B cell (primary cell): ENCODE results near the gene LBX2. TPM values are rescaled to one million over a fixed set of nuclear protein-coding genes. Genes with fewer than 3 reads are reported as not detected.

Experiments
- ATAC-seq: fragments of 200-7000 bp; cut with Tn5 transposase; one replicate; pipeline ENCODE4 v1.10.0; 2021; ENCODE audit warnings: low read depth, mild to moderate bottlenecking, moderate number of reproducible peaks, moderate library complexity
- CTCF ChIA-PET: fragments of 350-600 bp; sonication (Branson Sonifier 250); formaldehyde crosslinking; loops from one replicate; lab custom pipeline; 2021; ENCODE audit warnings: antibody characterized with exemption, inconsistent platforms; lab: Charles Lee
- POLR2A ChIA-PET: fragments of 350-600 bp; sonication (Branson Sonifier 250); formaldehyde crosslinking; loops from one replicate; lab custom pipeline; 2021; ENCODE audit warnings: antibody characterized with exemption; lab: Charles Lee
- DNase-seq: peaks from one replicate; pipeline ENCODE4 v3.0.0; 2013
- H2AFZ ChIP-seq: 2 replicates; pipeline ENCODE4 v1.6.1; 2012; ENCODE audit warnings: mild to moderate bottlenecking, low read depth, low read length; ENCODE audit not compliant: insufficient read depth, poor library complexity, severe bottlenecking
- H3K27ac ChIP-seq, 2 donors: 1 replicate in 1 of 2; 2 replicates in 1 of 2; pipeline ENCODE4 v1.5.1; 2012 to 2013; ENCODE audit warnings: low read length in 2 of 2, mild to moderate bottlenecking in 2 of 2, moderate library complexity in 1 of 2
- H3K27me3 ChIP-seq, 4 experiments: fragments of 200-600 bp in 1 of 4; sonication (generic) in 1 of 4; replicated peaks in 1 of 4; 1 replicate in 2 of 4; 2 replicates in 2 of 4; pipeline versions ENCODE4 v1.6.1 to v1.7.0; 2013 to 2016; ENCODE audit warnings: low read length in 3 of 4, mild to moderate bottlenecking in 2 of 4, mixed read lengths in 1 of 4, moderate library complexity in 1 of 4; ENCODE audit not compliant: insufficient read depth in 4 of 4, control insufficient read depth in 3 of 4; ENCODE audit errors: control extremely low read depth in 1 of 4
- H3K36me3 ChIP-seq, 2 experiments: replicated peaks in 1 of 2; 1 replicate in 1 of 2; 2 replicates in 1 of 2; pipeline versions ENCODE4 v1.6.1 to v1.7.1; 2013; ENCODE audit warnings: low read length in 1 of 2; ENCODE audit not compliant: insufficient read depth in 2 of 2, control insufficient read depth in 1 of 2; ENCODE audit errors: control extremely low read depth in 1 of 2, extremely low read depth in 1 of 2
- H3K4me1 ChIP-seq, 2 donors: fragments of 200-600 bp in 1 of 2; sonication (generic) in 1 of 2; 1 replicate in 1 of 2; 2 replicates in 1 of 2; pipeline versions ENCODE4 v1.5.1 to v1.6.1; 2013 to 2017; ENCODE audit warnings: low read length in 2 of 2; ENCODE audit not compliant: control insufficient read depth in 2 of 2, insufficient read depth in 2 of 2
- H3K4me2 ChIP-seq: replicated peaks from 2 replicates; pipeline ENCODE3; 2012; ENCODE audit warnings: mild to moderate bottlenecking, low read depth, low read length; ENCODE audit not compliant: poor library complexity, severe bottlenecking
- H3K4me3 ChIP-seq, 5 experiments: fragments of 200-600 bp in 1 of 5; sonication (generic) in 1 of 5; 1 replicate in 3 of 5; 2 replicates in 2 of 5; pipeline versions ENCODE4 v1.5.1 to v1.7.0; 2011 to 2016; ENCODE audit warnings: low read length in 4 of 5, mild to moderate bottlenecking in 4 of 5, low read depth in 2 of 5, control low read depth in 1 of 5, moderate library complexity in 1 of 5; ENCODE audit not compliant: insufficient read depth in 1 of 5; ENCODE audit errors: control extremely low read depth in 1 of 5, extremely low read depth in 1 of 5
- H3K79me2 ChIP-seq: fragments of 200-600 bp; sonication (generic); one replicate; pipeline ENCODE4 v1.6.0; 2016; ENCODE audit warnings: low read length; ENCODE audit not compliant: control insufficient read depth, insufficient read depth
- H3K9ac ChIP-seq: fragments of 200-600 bp; sonication (generic); 2 replicates; pipeline ENCODE4 v1.6.1; 2017; ENCODE audit warnings: mild to moderate bottlenecking, low read length, moderate library complexity
- H3K9me3 ChIP-seq, 3 donors: one replicate each; pipeline versions ENCODE4 v1.6.1 to v1.7.1; 2013; ENCODE audit warnings: low read length in 2 of 3; ENCODE audit not compliant: control insufficient read depth in 2 of 3, insufficient read depth in 1 of 3; ENCODE audit errors: control extremely low read depth in 1 of 3
- H4K20me1 ChIP-seq: 2 replicates; pipeline ENCODE4 v1.6.0; 2012; ENCODE audit warnings: mild to moderate bottlenecking, low read length; ENCODE audit not compliant: insufficient read depth, control insufficient read depth, poor library complexity, severe bottlenecking
- H3K27ac Mint-ChIP-seq: one replicate; pipeline ENCODE4 v1.8.0; 2021; ENCODE audit warnings: mixed read lengths
- H3K27me3 Mint-ChIP-seq: one replicate; pipeline ENCODE4 v1.8.0; 2021; ENCODE audit warnings: mixed read lengths
- H3K4me1 Mint-ChIP-seq: one replicate; pipeline ENCODE4 v1.8.0; 2021; ENCODE audit warnings: mixed read lengths
- H3K4me3 Mint-ChIP-seq: one replicate; pipeline ENCODE4 v1.8.0; 2021; ENCODE audit warnings: mixed read lengths
- H3K9me3 Mint-ChIP-seq: one replicate; pipeline ENCODE4 v1.8.0; 2022; ENCODE audit warnings: mixed read lengths; ENCODE audit not compliant: insufficient read depth
- CTCF ChIP-seq: fragments of 200-600 bp; IDR thresholded peaks from one replicate; pipeline ENCODE4 v1.8.0; 2022; ENCODE audit warnings: antibody characterized with exemption, mild to moderate bottlenecking
- EZH2 ChIP-seq: IDR thresholded peaks from 2 replicates; pipeline ENCODE4 v1.6.1; 2012; ENCODE audit warnings: borderline replicate concordance, low read depth, mild to moderate bottlenecking, moderate library complexity, low read length; ENCODE audit not compliant: insufficient read depth, poor library complexity, severe bottlenecking
- WGBS: methylation state at CpG from one replicate; pipeline ENCODE4 v1.1.5; 2013; ENCODE audit warnings: missing lambda C conversion rate; ENCODE audit not compliant: insufficient coverage; 5-methylcytosine and 5-hydroxymethylcytosine counted together
- intact Hi-C: fragments of 100-400 bp; cut with micrococcal nuclease; formaldehyde crosslinking; loops from one replicate; pipeline ENCODE4 v1.10.0; 2022
- polyA plus RNA-seq: library from polyadenylated mRNA; depleted of rRNA; stranded (reverse); fragments of >200 nt; gene quantifications from 2 replicates; pipeline ENCODE4 v1.2.3, GENCODE V29; 2012
- total RNA-seq, 2 donors: library from RNA; stranded (reverse); fragments of 120-200 nt in 1 of 2; gene quantifications; 1 replicate in 1 of 2; 2 replicates in 1 of 2; pipeline versions ENCODE4 v1.2.3 to v1.2.4, GENCODE V29; 2013 to 2022

LBX2 gene
- total and polyA plus RNA-seq, 2 donors (not counting 1 experiment from before 2014, with no cell fraction given) = 1.1 to 2.0 TPM

DNA sequence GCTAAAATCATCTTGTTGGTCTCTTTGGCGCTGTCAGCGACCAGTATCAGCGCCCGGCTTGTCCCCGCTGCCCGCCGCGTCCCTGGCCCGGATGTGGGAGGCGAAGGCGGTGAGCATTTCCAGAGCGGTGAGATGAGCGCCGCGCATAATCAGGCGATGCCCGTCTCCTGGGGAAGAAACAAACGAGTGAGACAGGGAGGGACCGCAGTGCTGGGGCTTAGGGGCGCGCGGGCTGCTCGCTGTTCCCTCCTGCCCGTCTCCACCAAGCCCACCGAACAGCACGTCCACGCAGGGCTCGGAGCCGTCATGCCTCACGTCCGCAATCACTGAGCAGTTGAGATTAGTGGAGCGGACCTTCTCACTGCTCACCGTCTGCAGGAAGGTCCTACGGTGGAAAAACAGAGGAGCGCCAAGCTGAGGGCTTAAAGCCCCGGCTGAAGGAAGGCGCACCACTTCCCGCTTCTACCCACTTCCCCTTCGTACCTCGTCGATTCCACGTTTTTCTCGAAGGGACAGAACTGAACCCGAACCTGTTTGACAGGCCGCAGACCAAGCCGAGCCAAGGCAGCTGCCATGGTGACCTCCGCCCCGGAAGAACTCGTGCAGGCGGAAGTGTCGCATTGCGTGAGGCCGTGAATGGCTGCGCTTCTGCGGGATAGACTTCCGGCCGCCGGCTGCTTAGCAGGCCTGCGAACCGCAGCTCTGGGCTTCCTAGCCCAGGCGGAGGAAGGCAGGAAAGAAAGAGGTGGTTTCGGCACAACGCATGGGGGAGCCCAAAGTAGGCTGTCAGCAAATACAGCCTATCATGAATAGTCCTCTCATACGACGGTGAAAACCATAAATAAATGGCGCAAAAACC is 27.1 kb downstream of the LBX2 start, which contains the start of gene MRPL53:
TSS of gene MRPL53 (minus strand) at position 595 of the 859 bp plus-strand sequence. CDS start at position 575, 20 bp downstream.
- intact Hi-C loops = loop anchor here (1.0 kb wide), 3 partner anchors 11 to 57 kb away; partner anchors contain the start of genes AUP1, HTRA2, TTC31 and WBP1

More for the DNA sequence above, 27.1 kb downstream of the LBX2 start, which contains the start of gene MRPL53:
- Mint-ChIP-seq H3K27ac (peak within 1 kb of the TSS; percentile 99), H3K4me3 (peak within 1 kb of the TSS; percentile 99), H3K4me1 (peaks cover 20% of the 10 kb centered on the region), H3K27me3 (no peaks in the 10 kb centered on the region), H3K9me3 (no peaks in the 10 kb centered on the region)
- Histone ChIP-seq H3K79me2 (peaks cover 8% of the 10 kb centered on the region), H3K9me3 (peaks cover 0 to 5% (median 0%) of the 10 kb centered on the region in 3 donors), H3K27ac (peak within 1 kb of the TSS; percentile 69 to 94), H3K4me2 (peak within 1 kb of the TSS; percentile 85), H3K4me3 (peak within 1 kb of the TSS; percentile 65 to 89 (median 67)), H3K9ac (peak within 1 kb of the TSS; percentile 69), H3K36me3 (peaks cover 0 to 23% of the 10 kb centered on the region in 2 experiments), H4K20me1 (no peaks in the 10 kb centered on the region), H2AFZ (peak within 1 kb of the TSS; percentile 94), H3K27me3 (no peaks in the 10 kb centered on the region), H3K4me1 (peaks cover 16 to 22% of the 10 kb centered on the region in 2 donors)
- under 1% methylated on average over 66 of the region's 66 CpGs for WGBS
- DNase-seq = peak; percentile 97
- POLR2A ChIA-PET = interaction anchor here (0.7 to 4.1 kb wide), 8 partner anchors 10 to 352 kb away, joined by 3 to 63 read pairs (median 6); partner anchors contain the start of genes AUP1, CCDC142, HTRA2 and INO80B
- CTCF ChIA-PET = interaction anchor here (0.6 to 1.6 kb wide), 10 partner anchors 9 to 137 kb away, joined by 3 to 11 read pairs (median 4); partner anchors contain the start of genes CCDC142, INO80B, TTC31 and WBP1
- ATAC-seq = peak; percentile 93
- TF ChIP-seq EZH2 = no peak
- no peak for TF ChIP-seq CTCF
